NT2/D1 (cell line): ENCODE measurements around the gene HOXB7.

Experiments
- YY1 ChIP-seq: IDR thresholded peaks from 2 replicates; pipeline ENCODE4 v1.6.1; 2011; ENCODE audit not compliant: insufficient read length, insufficient read depth
- ZNF274 ChIP-seq: IDR thresholded peaks from 2 replicates; pipeline ENCODE4 v1.6.1; 2011; ENCODE audit warnings: mild to moderate bottlenecking, low read depth, low read length

DNA sequence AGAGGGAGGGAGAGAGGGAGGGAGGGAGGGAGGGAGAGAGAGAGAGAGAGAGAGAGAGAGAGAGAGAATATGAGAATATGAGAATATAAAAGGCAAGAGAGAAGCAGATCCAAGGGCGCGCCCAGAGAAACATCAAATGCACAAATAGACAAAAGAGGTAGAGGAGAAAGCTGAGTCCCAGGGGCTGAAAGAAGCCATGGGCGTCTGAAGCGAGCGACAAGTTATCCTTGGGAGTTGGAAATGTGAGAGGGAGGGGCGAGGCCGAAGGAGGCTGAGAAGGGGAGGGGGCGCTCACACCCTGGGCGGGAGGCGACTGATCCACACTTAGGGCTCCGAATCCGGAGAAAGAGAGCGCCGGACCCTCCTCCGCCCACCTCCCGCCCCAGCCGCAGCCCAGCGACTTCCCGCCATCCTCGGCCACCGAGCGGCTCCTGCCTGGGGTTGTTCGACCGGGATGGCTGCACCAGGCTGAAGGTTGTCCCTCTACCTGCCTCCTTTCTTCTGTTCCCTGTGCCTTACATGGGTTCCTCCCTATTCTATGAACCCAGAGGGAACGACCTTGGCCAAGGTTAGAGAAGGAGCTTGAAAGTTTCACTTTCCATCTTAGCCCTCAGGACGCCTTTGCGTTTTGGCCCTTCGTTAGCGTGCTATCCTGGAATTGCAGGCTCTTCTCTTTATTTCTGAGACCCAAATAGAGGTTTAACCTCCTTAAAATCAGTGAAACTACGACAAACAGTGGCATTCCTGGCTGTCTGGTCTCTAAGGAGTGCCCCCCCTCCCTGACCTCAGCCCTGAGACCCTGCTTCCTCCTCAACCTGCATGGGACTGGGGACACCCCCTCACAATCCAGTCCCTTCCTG is 36.5 kb upstream of the HOXB7 start:
- TF ChIP-seq YY1: no peak
- TF ChIP-seq ZNF274: no peak
